Upper lobe of left lung (tissue), 6 donors: ENCODE measurements around the gene SMARCB1. TPM values are rescaled to one million over a fixed set of nuclear protein-coding genes. Genes with fewer than 3 reads are reported as not detected.
A peak's percentile ranks its signal among the peaks of the same experiment; 100 is the strongest.

Experiments
- ATAC-seq, 2 donors: fragments of 200-7000 bp; cut with Tn5 transposase; one replicate each; pipeline ENCODE4 v1.9.1; 2022; ENCODE audit warnings: mild to moderate bottlenecking in 2 of 2, moderate library complexity in 2 of 2; ENCODE audit not compliant: low FRiP score in 2 of 2
- DNase-seq, 2 donors: peaks; one replicate each; pipeline ENCODE4 v3.0.0-alpha.2; 2019 to 2020
- H3K27ac ChIP-seq, 4 donors: fragments of 200-600 bp; sonication (generic); one replicate each; pipeline ENCODE4 v1.5.1; 2016 to 2019
- H3K27me3 ChIP-seq, 4 donors: fragments of 200-600 bp; sonication (generic); one replicate each; pipeline ENCODE4 v1.5.1; 2017 to 2019
- H3K36me3 ChIP-seq, 4 donors: fragments of 200-600 bp; sonication (generic); one replicate each; pipeline ENCODE4 v1.5.1; 2016 to 2019
- H3K4me1 ChIP-seq, 4 donors: fragments of 200-600 bp; sonication (generic); one replicate each; pipeline ENCODE4 v1.5.1; 2018 to 2019
- H3K4me3 ChIP-seq, 4 donors: fragments of 200-600 bp; sonication (generic); one replicate each; pipeline ENCODE4 v1.5.1; 2017 to 2019; ENCODE audit warnings: mild to moderate bottlenecking in 2 of 4, moderate library complexity in 1 of 4
- H3K9me3 ChIP-seq, 4 donors: fragments of 200-600 bp; sonication (generic); one replicate each; pipeline ENCODE4 v1.5.1; 2018 to 2019
- CTCF ChIP-seq, 6 experiments: fragments of 450-650 bp in 4 of 6; fragments of 200-600 bp in 2 of 6; sonication (generic) in 2 of 6; IDR thresholded peaks; one replicate each; pipeline ENCODE4 v1.5.1; 2016 to 2019; ENCODE audit warnings: antibody characterized with exemption in 6 of 6
- EP300 ChIP-seq, 4 donors: sonication (generic); formaldehyde crosslinking; IDR thresholded peaks; one replicate each; pipeline ENCODE4 v1.5.1; 2017; ENCODE audit warnings: antibody characterized with exemption in 4 of 4, control low read depth in 2 of 4
- POLR2A ChIP-seq, 4 donors: fragments of 450-650 bp; IDR thresholded peaks; one replicate each; pipeline ENCODE4 v1.5.1; 2016 to 2017; ENCODE audit warnings: antibody characterized with exemption in 4 of 4, mild to moderate bottlenecking in 2 of 4
- POLR2AphosphoS5 ChIP-seq, 2 donors: sonication (generic); formaldehyde crosslinking; IDR thresholded peaks; one replicate each; pipeline ENCODE4 v1.5.1; 2017; ENCODE audit warnings: antibody characterized with exemption in 2 of 2
- WGBS, 2 donors: methylation state at CpG; one replicate each; pipeline ENCODE4 v1.1.5; 2017 to 2018; 5-methylcytosine and 5-hydroxymethylcytosine counted together
- total RNA-seq, 6 donors: library from RNA; depleted of rRNA in 4 of 6; stranded (reverse); fragments of >200 nt in 4 of 6; gene quantifications; one replicate each; pipeline versions ENCODE4 v1.1.0 to v1.2.1, GENCODE V29; 2016 to 2021
- donor health status: DM: no; HTN: no; CAD: no; lungs with moderate emphysema.
- donor health status: DM: no; HTN: yes; CAD: no; lungs with severe emphysema.

SMARCB1 gene
- total RNA-seq, 6 donors from 2014 or later: 42.8 to 72.8 (median 57.1) TPM

- DNase-seq (peak; percentile 96 to 99), ATAC-seq (peak; percentile 93 to 97)
- WGBS, 2 donors: 0 to 1% methylated on average over 13 to 54 of the region's 78 CpGs
- peak within 1 kb of the TSS; percentile 75 to 80 (median 77) for H3K4me3 ChIP-seq
- H3K9me3 ChIP-seq: no peaks in the 10 kb centered on the region
- TF ChIP-seq CTCF (IDR thresholded peaks at IDR 0.05) (peak in 4 of 6 experiments; percentile 11 to 47 (median 16)), POLR2AphosphoS5 (IDR thresholded peaks at IDR 0.05) (peak; percentile 49 to 60), EP300 (IDR thresholded peaks at IDR 0.05) (no peak), POLR2A (IDR thresholded peaks at IDR 0.05) (peak in 2 of 4 donors; percentile 76 to 78)
- no peaks in the 10 kb centered on the region for H3K27me3 ChIP-seq
- no peaks in the 10 kb centered on the region for H3K36me3 ChIP-seq
- H3K4me1 ChIP-seq: peaks cover 0 to 18% (median 13%) of the 10 kb centered on the region in 4 donors
- H3K27ac ChIP-seq: peak within 1 kb of the TSS; percentile 90 to 94 (median 92)
These were observed 35.9 kb upstream of the SMARCB1 start, which contains the start of gene ZNF70 for GRCh38 chr22:23750714-23751440. Gene ZNF70 (minus strand): TSS chr22:23751112. CDS start chr22:23745140, 5,972 bp downstream.

- H3K9me3 ChIP-seq: no peaks in the 10 kb centered on the region
These were observed 35.2 kb upstream of the SMARCB1 start for GRCh38 chr22:23751441-23751996.

GRCh38 chr22:23752090-23752691 lies 34.6 kb upstream of the SMARCB1 start:
- no peak for TF ChIP-seq CTCF (IDR thresholded peaks at IDR 0.05)
- no peak for TF ChIP-seq EP300 (IDR thresholded peaks at IDR 0.05)
- no peak for TF ChIP-seq POLR2AphosphoS5 (IDR thresholded peaks at IDR 0.05)
- Histone ChIP-seq H3K4me1 (peaks cover 0 to 18% (median 13%) of the 10 kb centered on the region in 4 donors), H3K36me3 (no peaks in the 10 kb centered on the region), H3K27me3 (no peaks in the 10 kb centered on the region), H3K9me3 (no peaks in the 10 kb centered on the region), H3K4me3 (peak overlapping the region in 1 of 4 donors; percentile 75), H3K27ac (no peak overlapping the region)
- DNase-seq: peak in 1 of 2 donors; percentile 32
- ATAC-seq: no peak
- WGBS, 2 donors: 75 to 91% methylated on average over 5 to 9 of the region's 9 CpGs

More at GRCh38 chr22:23751441-23751996, 35.2 kb upstream of the SMARCB1 start:
- Histone ChIP-seq H3K27ac (peak overlapping the region; percentile 90 to 94 (median 92)), H3K36me3 (no peaks in the 10 kb centered on the region), H3K4me1 (peaks cover 0 to 18% (median 13%) of the 10 kb centered on the region in 4 donors), H3K27me3 (no peaks in the 10 kb centered on the region), H3K4me3 (peak overlapping the region; percentile 51 to 78 (median 76))
- peak; percentile 4 to 54 for ATAC-seq
- WGBS, 2 donors: 39 to 56% methylated on average over 17 to 22 of the region's 22 CpGs
- peak in 1 of 2 donors; percentile 79 for DNase-seq
- TF ChIP-seq POLR2AphosphoS5 (IDR thresholded peaks at IDR 0.05) (no peak), POLR2A (IDR thresholded peaks at IDR 0.05) (no peak), CTCF (IDR thresholded peaks at IDR 0.05) (no peak), EP300 (IDR thresholded peaks at IDR 0.05) (no peak)

- no peaks in the 10 kb centered on the region for H3K9me3 ChIP-seq
- 94% methylated on average over 16 of the region's 16 CpGs for WGBS, 2 donors
- no peak overlapping the region for H3K27ac ChIP-seq
- ATAC-seq (no peak), DNase-seq (peak in 1 of 2 donors; percentile 39)
- H3K36me3 ChIP-seq: no peaks in the 10 kb centered on the region
- peaks cover 0 to 18% (median 13%) of the 10 kb centered on the region in 4 donors for H3K4me1 ChIP-seq
- H3K4me3 ChIP-seq: no peak overlapping the region
- no peaks in the 10 kb centered on the region for H3K27me3 ChIP-seq
- TF ChIP-seq CTCF (IDR thresholded peaks at IDR 0.05) (no peak), EP300 (IDR thresholded peaks at IDR 0.05) (no peak), POLR2A (IDR thresholded peaks at IDR 0.05) (no peak), POLR2AphosphoS5 (IDR thresholded peaks at IDR 0.05) (no peak)
These were observed 34.0 kb upstream of the SMARCB1 start for GRCh38 chr22:23752750-23753149.
